CD4-positive, alpha-beta memory T cell (primary cell): Measurements from ENCODE around the gene P3H1. TPM values are rescaled to one million over a fixed set of nuclear protein-coding genes. Genes with fewer than 3 reads are reported as not detected.
A peak's percentile ranks its signal among the peaks of the same experiment; 100 is the strongest.

Experiments
- CTCF ChIA-PET: fragments of 350-600 bp; sonication (Branson Sonifier 250); formaldehyde crosslinking; loops from one replicate; lab custom pipeline; 2021; ENCODE audit warnings: inconsistent platforms; ENCODE audit not compliant: partially characterized antibody; lab: Charles Lee
- POLR2A ChIA-PET: fragments of 350-600 bp; sonication (Branson Sonifier 250); formaldehyde crosslinking; loops from one replicate; lab custom pipeline; 2021; ENCODE audit not compliant: partially characterized antibody; lab: Charles Lee
- DNase-seq, 5 donors: peaks; one replicate each; pipeline versions ENCODE4 v3.0.0 to v3.0.0-alpha.2; 2020 to 2022; ENCODE audit warnings: mixed read lengths in 1 of 5
- H3K27ac ChIP-seq: one replicate; pipeline ENCODE4 v1.7.0; 2013; ENCODE audit warnings: low read depth, low read length
- H3K27me3 ChIP-seq: 2 replicates; pipeline ENCODE4 v1.7.0; 2013; ENCODE audit warnings: mild to moderate bottlenecking, low read length, moderate library complexity; ENCODE audit not compliant: insufficient read depth
- H3K36me3 ChIP-seq: 2 replicates; pipeline ENCODE4 v1.7.0; 2013; ENCODE audit warnings: mild to moderate bottlenecking, low read length, moderate library complexity; ENCODE audit not compliant: insufficient read depth
- H3K4me1 ChIP-seq: 2 replicates; pipeline ENCODE4 v1.7.0; 2013; ENCODE audit warnings: mild to moderate bottlenecking, low read length, moderate library complexity; ENCODE audit not compliant: insufficient read depth
- H3K4me3 ChIP-seq, 2 donors: one replicate each; pipeline ENCODE4 v1.7.0; 2013; ENCODE audit warnings: low read length in 2 of 2, mild to moderate bottlenecking in 1 of 2
- H3K9me3 ChIP-seq, 2 donors: one replicate each; pipeline ENCODE4 v1.7.0; 2013; ENCODE audit warnings: low read length in 2 of 2, control low read depth in 1 of 2; ENCODE audit not compliant: control insufficient read depth in 1 of 2
- H3K27ac Mint-ChIP-seq, 7 donors: one replicate each; pipeline ENCODE4 v1.8.0; 2020 to 2021; ENCODE audit warnings: mixed read lengths in 7 of 7, mild to moderate bottlenecking in 6 of 7, inconsistent platforms in 3 of 7, moderate library complexity in 3 of 7
- H3K27me3 Mint-ChIP-seq, 2 donors: one replicate each; pipeline ENCODE4 v1.8.0; 2020 to 2021; ENCODE audit warnings: mixed read lengths in 2 of 2
- H3K36me3 Mint-ChIP-seq, 2 donors: one replicate each; pipeline ENCODE4 v1.8.0; 2020 to 2021; ENCODE audit warnings: mixed read lengths in 2 of 2, inconsistent platforms in 1 of 2, mild to moderate bottlenecking in 1 of 2
- H3K4me1 Mint-ChIP-seq, 4 donors: one replicate each; pipeline ENCODE4 v1.8.0; 2020 to 2021; ENCODE audit warnings: mixed read lengths in 4 of 4, mild to moderate bottlenecking in 1 of 4
- H3K4me3 Mint-ChIP-seq, 8 donors: one replicate each; pipeline ENCODE4 v1.8.0; 2020 to 2021; ENCODE audit warnings: mixed read lengths in 8 of 8, mild to moderate bottlenecking in 7 of 8, moderate library complexity in 6 of 8, inconsistent platforms in 3 of 8
- H3K9me3 Mint-ChIP-seq, 8 donors: one replicate each; pipeline ENCODE4 v1.8.0; 2020 to 2021; ENCODE audit warnings: mixed read lengths in 8 of 8, mild to moderate bottlenecking in 5 of 8, inconsistent platforms in 3 of 8, moderate library complexity in 1 of 8
- intact Hi-C: fragments of 100-400 bp; cut with micrococcal nuclease; formaldehyde crosslinking; loops from one replicate; pipeline ENCODE4 v1.15.1; 2023
- polyA plus RNA-seq, 2 donors: library from polyadenylated mRNA; unstranded; fragments of 300-500 nt; fragmentation: Illumina TruSeq; gene quantifications; one replicate each; pipeline ENCODE4 v1.2.3, GENCODE V29; 2021
- total RNA-seq, 2 experiments: library from RNA; stranded (reverse); gene quantifications; one replicate each; pipeline ENCODE4 v1.2.3, GENCODE V29; 2021

The P3H1 gene
- total and polyA plus RNA-seq, 4 experiments from 2014 or later = 7.5 to 56.6 (median 33.9) TPM

- H3K9me3 Mint-ChIP-seq = no peaks in the 10 kb centered on the region
- peaks cover 4 to 18% of the 10 kb centered on the region in 2 donors for H3K36me3 Mint-ChIP-seq
- no peak overlapping the region for H3K4me3 Mint-ChIP-seq
- H3K4me1 Mint-ChIP-seq = peaks cover 17 to 43% (median 27%) of the 10 kb centered on the region in 4 donors
- H3K27ac ChIP-seq = peak overlapping the region; percentile 73
- H3K4me1 ChIP-seq = peaks cover 52% of the 10 kb centered on the region
- peak overlapping the region; percentile 67 to 98 for H3K4me3 ChIP-seq
- intact Hi-C loops = loop anchor here (2.0 to 5.0 kb wide), 4 partner anchors 159 to 406 kb away; partner anchors contain the start of genes CCDC30, CFAP57, EBNA1BP2 and SLC2A1
- ChIA-PET CTCF (interaction anchor here (0.6 to 3.7 kb wide), 18 partner anchors 9 to 428 kb away, joined by 3 to 27 read pairs (median 8); partner anchors contain the start of genes ERMAP, PPIH, SVBP and ZNF691), POLR2A (interaction anchor here (0.6 to 3.8 kb wide), 34 partner anchors 8 to 1786 kb away, joined by 3 to 72 read pairs (median 5); partner anchors contain the start of genes CCDC30, CTPS1, ERMAP and KDM4A)
- peak in 4 of 5 donors; percentile 11 to 46 (median 18) for DNase-seq
- peak overlapping the region in 2 of 7 donors; percentile 80 to 85 for H3K27ac Mint-ChIP-seq
- no peaks in the 10 kb centered on the region for H3K27me3 ChIP-seq
- H3K27me3 Mint-ChIP-seq = no peaks in the 10 kb centered on the region
- no peaks in the 10 kb centered on the region for H3K9me3 ChIP-seq
- H3K36me3 ChIP-seq = no peaks in the 10 kb centered on the region
Measured at GRCh38 chr1:42765832-42766740, 742 bp downstream of the P3H1 start.

GRCh38 chr1:42765269-42765668, 1.6 kb downstream of the P3H1 start:
- peaks cover 44% of the 10 kb centered on the region for H3K4me1 ChIP-seq
- no peaks in the 10 kb centered on the region for H3K36me3 ChIP-seq
- H3K27ac ChIP-seq = no peak overlapping the region
- Mint-ChIP-seq H3K4me1 (peaks cover 12 to 35% (median 20%) of the 10 kb centered on the region in 4 donors), H3K36me3 (peaks cover 4 to 15% of the 10 kb centered on the region in 2 donors), H3K27me3 (no peaks in the 10 kb centered on the region), H3K27ac (no peak overlapping the region), H3K4me3 (no peak overlapping the region), H3K9me3 (no peaks in the 10 kb centered on the region)
- CTCF ChIA-PET = interaction anchor here (0.9 to 3.7 kb wide), 7 partner anchors 8 to 427 kb away, joined by 3 to 27 read pairs (median 15); partner anchors contain the start of gene ZNF691
- H3K9me3 ChIP-seq = no peaks in the 10 kb centered on the region
- intact Hi-C loops = loop anchor here (5.0 kb wide), 1 partner anchor 407 kb away; the partner anchor contains the start of genes CFAP57 and EBNA1BP2
- POLR2A ChIA-PET = interaction anchor here (1.5 to 3.8 kb wide), 9 partner anchors 7 to 308 kb away, joined by 3 to 72 read pairs (median 16); partner anchors contain the start of genes ERMAP, PPCS, PPIH and SVBP
- H3K4me3 ChIP-seq = peak overlapping the region; percentile 67 to 98
- no peaks in the 10 kb centered on the region for H3K27me3 ChIP-seq
- no peak for DNase-seq

GRCh38 chr1:42762269-42762668, 4.6 kb downstream of the P3H1 start:
- Histone ChIP-seq H3K27ac (no peak overlapping the region), H3K4me3 (no peak overlapping the region), H3K27me3 (no peaks in the 10 kb centered on the region), H3K36me3 (peaks cover 21% of the 10 kb centered on the region), H3K9me3 (no peaks in the 10 kb centered on the region), H3K4me1 (peaks cover 18% of the 10 kb centered on the region)
- H3K27me3 Mint-ChIP-seq = no peaks in the 10 kb centered on the region
- CTCF ChIA-PET = interaction anchor here (1.3 kb wide), 1 partner anchor 11 kb away, joined by 4 read pairs; no protein-coding TSS in a partner anchor
- peaks cover 13 to 24% of the 10 kb centered on the region in 2 donors for H3K36me3 Mint-ChIP-seq
- no peaks in the 10 kb centered on the region for H3K9me3 Mint-ChIP-seq
- no peak for DNase-seq
- H3K4me3 Mint-ChIP-seq = no peak overlapping the region
- intact Hi-C loops = no loop called here
- peaks cover 0 to 6% (median 2%) of the 10 kb centered on the region in 4 donors for H3K4me1 Mint-ChIP-seq
- POLR2A ChIA-PET = no interaction called here
- peak overlapping the region in 1 of 7 donors; percentile 59 for H3K27ac Mint-ChIP-seq

- ChIA-PET POLR2A (no interaction called here), CTCF (interaction anchor here (0.6 kb wide), 1 partner anchor 154 kb away, joined by 3 read pairs; no protein-coding TSS in a partner anchor)
- Mint-ChIP-seq H3K36me3 (peaks cover 20 to 27% of the 10 kb centered on the region in 2 donors), H3K4me1 (peaks cover 0 to 5% (median 2%) of the 10 kb centered on the region in 4 donors), H3K27ac (no peak overlapping the region), H3K27me3 (no peaks in the 10 kb centered on the region), H3K4me3 (no peak overlapping the region), H3K9me3 (no peaks in the 10 kb centered on the region)
- intact Hi-C loops = no loop called here
- H3K9me3 ChIP-seq = no peaks in the 10 kb centered on the region
- no peak for DNase-seq
- H3K27me3 ChIP-seq = no peaks in the 10 kb centered on the region
- H3K4me1 ChIP-seq = peaks cover 18% of the 10 kb centered on the region
- peaks cover 27% of the 10 kb centered on the region for H3K36me3 ChIP-seq
- no peak overlapping the region for H3K4me3 ChIP-seq
- H3K27ac ChIP-seq = no peak overlapping the region
Measured at GRCh38 chr1:42761567-42761966, 5.3 kb downstream of the P3H1 start.

- ChIA-PET POLR2A (interaction anchor here (3.1 kb wide), 1 partner anchor 8 kb away, joined by 16 read pairs; the partner anchor contains the start of genes C1orf50 and P3H1), CTCF (interaction anchor here (0.7 to 2.9 kb wide), 4 partner anchors 8 to 94 kb away, joined by 3 to 18 read pairs (median 5); partner anchors contain the start of genes C1orf50 and P3H1)
- DNase-seq = no peak
- no peaks in the 10 kb centered on the region for H3K27me3 ChIP-seq
- H3K36me3 ChIP-seq = peaks cover 49% of the 10 kb centered on the region
- no peaks in the 10 kb centered on the region for H3K9me3 ChIP-seq
- Mint-ChIP-seq H3K27ac (peak overlapping the region in 3 of 7 donors; percentile 22 to 53 (median 41)), H3K4me1 (peaks cover 0 to 7% (median under 1%) of the 10 kb centered on the region in 4 donors), H3K36me3 (peaks cover 42 to 48% of the 10 kb centered on the region in 2 donors), H3K27me3 (no peaks in the 10 kb centered on the region), H3K9me3 (no peaks in the 10 kb centered on the region), H3K4me3 (no peak overlapping the region)
- H3K27ac ChIP-seq = no peak overlapping the region
- H3K4me1 ChIP-seq = no peaks in the 10 kb centered on the region
- intact Hi-C loops = no loop called here
- H3K4me3 ChIP-seq = no peak overlapping the region
Measured at GRCh38 chr1:42759114-42759513, 7.7 kb downstream of the P3H1 start.

GRCh38 chr1:42758641-42759040, 8.2 kb downstream of the P3H1 start:
- ChIA-PET CTCF (interaction anchor here (1.3 to 2.9 kb wide), 3 partner anchors 8 to 67 kb away, joined by 3 to 18 read pairs (median 7); partner anchors contain the start of genes C1orf50 and P3H1), POLR2A (interaction anchor here (3.1 kb wide), 1 partner anchor 9 kb away, joined by 16 read pairs; the partner anchor contains the start of genes C1orf50 and P3H1)
- H3K36me3 ChIP-seq = peaks cover 52% of the 10 kb centered on the region
- Mint-ChIP-seq H3K4me1 (peaks cover 0 to 10% (median under 1%) of the 10 kb centered on the region in 4 donors), H3K27me3 (no peaks in the 10 kb centered on the region), H3K9me3 (no peaks in the 10 kb centered on the region), H3K4me3 (no peak overlapping the region), H3K27ac (no peak overlapping the region), H3K36me3 (peaks cover 46 to 53% of the 10 kb centered on the region in 2 donors)
- intact Hi-C loops = no loop called here
- H3K27me3 ChIP-seq = no peaks in the 10 kb centered on the region
- no peak overlapping the region for H3K27ac ChIP-seq
- no peak for DNase-seq
- H3K4me1 ChIP-seq = no peaks in the 10 kb centered on the region
- H3K4me3 ChIP-seq = no peak overlapping the region
- H3K9me3 ChIP-seq = no peaks in the 10 kb centered on the region
